Uterus (tissue), 2 donors: ENCODE measurements around the gene PCSK2.

Experiments used
- CTCF ChIP-seq, 4 experiments: fragments of 200-600 bp in 2 of 4; fragments of 450-650 bp in 2 of 4; sonication (generic) in 2 of 4; IDR thresholded peaks; one replicate each; pipeline ENCODE4 v1.5.1; 2016 to 2019; ENCODE audit warnings: antibody characterized with exemption in 4 of 4, mild to moderate bottlenecking in 2 of 4, moderate library complexity in 1 of 4
- POLR2A ChIP-seq, 2 donors: fragments of 450-650 bp; IDR thresholded peaks; one replicate each; pipeline ENCODE4 v1.6.1; 2016; ENCODE audit warnings: antibody characterized with exemption in 2 of 2, mild to moderate bottlenecking in 1 of 2, moderate library complexity in 1 of 2

GRCh38 chr20:17327185-17328148 lies 100.6 kb downstream of the PCSK2 start:
- TF ChIP-seq CTCF (IDR thresholded peaks at IDR 0.05), result no peak
- no peak for TF ChIP-seq POLR2A (IDR thresholded peaks at IDR 0.05)
